ENCODE measurements around the gene PLK3. TPM values are rescaled to one million over a fixed set of nuclear protein-coding genes. Genes with fewer than 3 reads are reported as not detected.
A peak's percentile ranks its signal among the peaks of the same experiment; 100 is the strongest.

PLK3 gene
- total RNA-seq, 1 experiment from 2014 or later = 56.1 TPM

DNA sequence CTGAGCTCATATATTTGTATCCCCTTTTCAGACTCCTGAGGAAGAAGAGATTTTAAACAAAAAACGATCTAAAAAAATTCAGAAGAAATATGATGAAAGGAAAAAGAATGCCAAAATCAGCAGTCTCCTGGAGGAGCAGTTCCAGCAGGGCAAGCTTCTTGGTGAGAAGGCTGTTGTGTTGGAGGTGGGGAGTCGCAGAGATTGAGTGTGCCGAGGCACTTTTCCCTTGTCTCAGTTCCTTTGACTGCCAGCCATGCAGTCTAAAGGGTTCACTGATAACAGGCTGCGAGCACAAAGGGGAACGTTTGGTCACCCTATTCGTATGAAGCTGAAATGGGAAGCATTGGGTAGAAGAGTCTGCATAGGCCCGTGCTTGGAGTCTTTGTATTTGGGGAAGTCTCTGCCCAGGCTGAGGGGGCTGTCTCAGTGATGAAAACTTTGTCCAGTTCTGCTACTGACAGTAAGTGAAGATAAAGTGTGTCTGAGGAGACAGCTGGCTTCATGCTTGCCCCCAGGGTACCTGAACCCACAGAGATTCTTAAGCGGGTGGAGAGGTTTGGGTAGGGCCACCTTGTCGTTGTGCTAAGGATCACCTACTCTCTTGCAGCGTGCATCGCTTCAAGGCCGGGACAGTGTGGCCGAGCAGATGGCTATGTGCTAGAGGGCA lies 22.1 kb upstream of the PLK3 start:
- Histone ChIP-seq H3K9me2 (ENCODE audit: insufficient read depth) (no peaks in the 10 kb centered on the region), H4K20me1 (ENCODE audit: insufficient read depth) (peaks cover 18% of the 10 kb centered on the region; the same call in 1 of the 2 replicates), H3K79me2 (ENCODE audit: insufficient read depth, low read length) (peaks cover 43% of the 10 kb centered on the region), H3K9ac (ENCODE audit: low read length) (no peak overlapping the region), H3K4me1 (ENCODE audit: control insufficient read depth in 1 of 2, insufficient read depth in 2 of 2, low read length in 2 of 2) (peaks cover 10 to 24% of the 10 kb centered on the region in 2 experiments), H3K27me3 (ENCODE audit: insufficient read depth, low read length) (no peaks in the 10 kb centered on the region), H3K4me2 (ENCODE audit: low read length) (peak overlapping the region; percentile 99; the same call in 1 of the 2 replicates), H3K9me3 (ENCODE audit: control insufficient read depth in 1 of 2, insufficient read depth in 1 of 2, low read depth in 1 of 2, low read length in 2 of 2) (no peaks in the 10 kb centered on the region), H3K36me3 (ENCODE audit: control insufficient read depth in 1 of 2, insufficient read depth in 2 of 2, low read length in 2 of 2) (peaks cover 28 to 49% of the 10 kb centered on the region in 2 experiments), H2AFZ (ENCODE audit: low read depth, low read length, poor library complexity, severe bottlenecking) (no peak overlapping the region), H3K4me3 (replicated peaks in 1 of 2; ENCODE audit: low read depth in 1 of 2, low read length in 2 of 2) (no peak overlapping the region), H3K27ac (ENCODE audit: low read depth, low read length) (peak overlapping the region; percentile 86)
- DNase-seq (ENCODE audit: low read depth, low spot score) (no peak), ATAC-seq (no peak)
- CTCF ChIA-PET = no interaction called here
- intact Hi-C loops (cut with micrococcal nuclease) = no loop called here
- TF ChIP-seq EZH2phosphoT487 (IDR thresholded peaks at IDR 0.05; ENCODE audit: borderline replicate concordance) = no peak
- TF ChIP-seq EZH2 (IDR thresholded peaks at IDR 0.05) = no peak
- no peak for TF ChIP-seq RAD21 (IDR thresholded peaks at IDR 0.05; ENCODE audit: low read depth)
- no peak for TF ChIP-seq SIN3A (IDR thresholded peaks at IDR 0.05; ENCODE audit: low read depth)
- no peak for TF ChIP-seq POLR2A (IDR thresholded peaks at IDR 0.05; ENCODE audit: borderline replicate concordance, extremely low read depth, insufficient read depth, insufficient read length)
- no peak for TF ChIP-seq YY1 (IDR thresholded peaks at IDR 0.05; ENCODE audit: extremely low read depth, insufficient replicate concordance, low read depth, low read length)
- TF ChIP-seq ZNF274 (IDR thresholded peaks at IDR 0.05; ENCODE audit: low read depth, low read length) = no peak
- RAD21 ChIA-PET (ENCODE audit: low non-redundant PET in 1 of 2, low total read pairs in 2 of 2, uncharacterized antibody in 2 of 2, unreplicated experiment in 2 of 2) = no interaction called here
- POLR2A ChIA-PET = interaction anchor here (1.0 kb wide), 1 partner anchor 11 kb away, joined by 4 read pairs; no protein-coding TSS in a partner anchor
- no TSS peak for BruUV-seq (replicated peaks)

- no peak for ATAC-seq
- Histone ChIP-seq H3K4me1 (ENCODE audit: control insufficient read depth in 1 of 2, insufficient read depth in 2 of 2, low read length in 2 of 2) (peaks cover 10 to 24% of the 10 kb centered on the region in 2 experiments), H3K4me3 (replicated peaks in 1 of 2; ENCODE audit: low read depth in 1 of 2, low read length in 2 of 2) (no peak overlapping the region), H2AFZ (ENCODE audit: low read depth, low read length, poor library complexity, severe bottlenecking) (no peak overlapping the region), H3K9ac (ENCODE audit: low read length) (no peak overlapping the region), H3K79me2 (ENCODE audit: insufficient read depth, low read length) (peaks cover 43% of the 10 kb centered on the region), H3K9me3 (ENCODE audit: control insufficient read depth in 1 of 2, insufficient read depth in 1 of 2, low read depth in 1 of 2, low read length in 2 of 2) (no peaks in the 10 kb centered on the region), H4K20me1 (ENCODE audit: insufficient read depth) (peaks cover 18% of the 10 kb centered on the region; the same call in 1 of the 2 replicates), H3K27me3 (ENCODE audit: insufficient read depth, low read length) (no peaks in the 10 kb centered on the region), H3K36me3 (ENCODE audit: control insufficient read depth in 1 of 2, insufficient read depth in 2 of 2, low read length in 2 of 2) (peaks cover 28 to 49% of the 10 kb centered on the region in 2 experiments), H3K4me2 (ENCODE audit: low read length) (no peak overlapping the region), H3K9me2 (ENCODE audit: insufficient read depth) (no peaks in the 10 kb centered on the region), H3K27ac (ENCODE audit: low read depth, low read length) (no peak overlapping the region; the same call in 1 of the 2 replicates)
- ChIA-PET RAD21 (ENCODE audit: low non-redundant PET in 1 of 2, low total read pairs in 2 of 2, uncharacterized antibody in 2 of 2, unreplicated experiment in 2 of 2) (no interaction called here), CTCF (interaction anchor here (0.8 kb wide), 1 partner anchor 9 kb away, joined by 3 read pairs; the partner anchor contains the start of gene BEST4), POLR2A (interaction anchor here (0.9 kb wide), 1 partner anchor 58 kb away, joined by 5 read pairs; no protein-coding TSS in a partner anchor)
- TF ChIP-seq SP1 (IDR thresholded peaks at IDR 0.05; ENCODE audit: low read depth) (no peak), RAD21 (IDR thresholded peaks at IDR 0.05; ENCODE audit: low read depth) (no peak), ZNF274 (IDR thresholded peaks at IDR 0.05; ENCODE audit: low read depth, low read length) (no peak), CTCF (IDR thresholded peaks at IDR 0.05 in 2 of 3, conservative IDR thresholded peaks at IDR 0.05 in 1 of 3; ENCODE audit: borderline replicate concordance in 1 of 3, insufficient read depth in 1 of 3, low read depth in 2 of 3, low read length in 2 of 3) (no peak), EZH2phosphoT487 (IDR thresholded peaks at IDR 0.05; ENCODE audit: borderline replicate concordance) (no peak), ZBTB33 (IDR thresholded peaks at IDR 0.05; ENCODE audit: extremely low read depth, insufficient replicate concordance, low read length) (no peak)
- TF ChIP-seq, protein P1, sequence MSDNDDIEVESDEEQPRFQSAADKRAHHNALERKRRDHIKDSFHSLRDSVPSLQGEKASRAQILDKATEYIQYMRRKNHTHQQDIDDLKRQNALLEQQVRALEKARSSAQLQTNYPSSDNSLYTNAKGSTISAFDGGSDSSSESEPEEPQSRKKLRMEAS (IDR thresholded peaks at IDR 0.05) = 0 out of 2 replicates have a peak, but pooled peaks have one; percentile 10
- DNase-seq (ENCODE audit: low read depth, low spot score) = no peak
- intact Hi-C loops (cut with micrococcal nuclease) = no loop called here
- BruUV-seq (replicated peaks) = no TSS peak
Measured at GRCh38 chr1:44778705-44779576, 21.2 kb upstream of the PLK3 start.
